GM19455 (cell line): ENCODE measurements around the gene DNAJC18.
"Not testable (repeated sequence)": the region's sequence is repeated elsewhere in the genome, so short reads cannot be mapped to it uniquely, and the experiment has no call there.

Experiments used
- ATAC-seq: cut with Tn5 transposase; IDR thresholded peaks from one replicate; pipeline ENCODE4 v1.9.1; 2021; ENCODE audit not compliant: unreplicated experiment

Gene DNAJC18

GRCh38 chr5:139389701-139390638, 49.4 kb downstream of the DNAJC18 start, which contains the start of gene MZB1:
Gene MZB1 (minus strand): TSS chr5:139389913. CDS start chr5:139389856, 57 bp downstream.
- peak; percentile 36 for ATAC-seq

DNA sequence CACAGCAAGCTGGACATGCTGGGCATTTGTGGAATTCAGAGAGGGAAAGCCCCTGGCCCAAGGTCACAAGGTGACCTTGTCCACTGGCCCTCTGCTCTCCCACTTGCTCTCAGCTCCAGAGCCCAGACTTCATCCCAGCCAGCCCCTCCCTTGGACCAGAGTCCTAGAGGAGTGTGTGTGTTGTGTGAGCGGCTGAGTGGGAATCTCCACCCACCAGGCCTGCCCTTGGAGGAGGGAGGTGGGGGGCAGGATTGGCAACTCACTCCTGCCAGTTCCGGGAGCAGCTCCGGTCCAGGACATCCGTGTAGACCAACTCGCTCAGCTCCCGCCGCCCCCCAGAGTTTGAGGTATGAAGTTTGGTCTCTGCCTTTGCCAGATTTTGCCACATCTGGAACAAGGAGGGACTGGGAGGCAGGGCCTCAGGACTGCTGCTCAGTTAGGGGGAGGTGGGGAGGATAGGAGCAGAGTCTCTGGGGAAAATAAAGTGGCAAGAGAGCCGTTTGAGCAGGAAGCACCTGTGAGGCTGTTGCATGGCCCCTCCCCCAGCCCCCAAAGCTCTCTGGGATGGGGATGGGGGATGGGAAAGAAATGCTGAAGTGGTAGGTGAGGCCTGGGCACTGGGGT, 51.0 kb downstream of the DNAJC18 start:
- ATAC-seq = no peak

DNA sequence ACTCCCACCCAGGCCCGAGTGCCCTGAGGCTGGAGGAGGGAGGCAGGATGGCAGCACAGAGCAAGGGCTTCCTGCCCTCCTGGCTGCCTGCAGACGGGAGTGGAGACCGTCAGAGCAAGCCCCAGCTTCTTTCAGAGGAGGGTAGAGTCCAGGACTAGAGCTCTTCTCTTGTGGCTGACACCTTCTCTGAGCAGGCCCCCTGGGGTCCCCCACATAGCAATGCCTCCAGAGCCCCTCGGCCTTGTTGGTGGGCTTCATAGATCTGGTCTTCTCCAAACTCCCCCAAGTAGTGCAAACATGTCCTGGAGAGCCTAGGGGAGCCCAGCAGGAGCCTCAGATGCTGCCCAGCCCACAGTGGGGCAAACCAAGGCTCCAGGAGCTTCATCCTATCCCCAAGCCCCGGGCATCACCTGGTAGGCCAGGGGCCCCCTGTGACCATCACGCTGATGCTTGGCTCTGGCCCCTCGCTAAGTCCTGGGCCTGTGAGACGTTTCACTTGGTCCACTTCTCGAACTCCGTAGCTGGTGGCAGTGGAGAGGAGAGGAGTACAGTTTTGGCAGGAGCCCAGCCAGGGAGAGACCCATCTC, 51.6 kb downstream of the DNAJC18 start:
- no peak for ATAC-seq

GRCh38 chr5:139386956-139387355, 52.4 kb downstream of the DNAJC18 start:
- ATAC-seq = not testable (repeated sequence)

DNA sequence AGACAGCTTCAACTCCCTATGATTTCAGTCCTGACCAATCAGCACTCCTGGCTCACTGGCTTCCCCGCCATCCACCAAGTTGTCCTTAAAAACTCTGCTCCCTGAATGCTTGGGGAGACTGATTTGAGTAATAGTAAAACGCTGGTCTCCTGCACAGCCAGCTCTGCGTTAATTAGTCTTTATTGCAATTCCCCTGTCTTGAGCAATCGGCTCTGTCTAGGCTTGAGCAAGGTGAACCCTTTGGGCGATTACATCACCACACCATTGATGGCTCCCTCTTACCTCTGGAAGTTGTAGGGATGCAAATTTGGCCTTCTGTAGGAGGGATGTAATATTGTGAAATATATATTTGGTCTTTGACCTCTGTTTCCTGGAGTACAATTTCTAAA, 53.3 kb downstream of the DNAJC18 start:
- no peak for ATAC-seq

- no peak for ATAC-seq
Observed at GRCh38 chr5:139385061-139386049, 54.0 kb downstream of the DNAJC18 start.

- no peak for ATAC-seq
Observed at GRCh38 chr5:139384591-139385051, 54.7 kb downstream of the DNAJC18 start.

- ATAC-seq = no peak
Observed at GRCh38 chr5:139383993-139384590, 55.2 kb downstream of the DNAJC18 start.

DNA sequence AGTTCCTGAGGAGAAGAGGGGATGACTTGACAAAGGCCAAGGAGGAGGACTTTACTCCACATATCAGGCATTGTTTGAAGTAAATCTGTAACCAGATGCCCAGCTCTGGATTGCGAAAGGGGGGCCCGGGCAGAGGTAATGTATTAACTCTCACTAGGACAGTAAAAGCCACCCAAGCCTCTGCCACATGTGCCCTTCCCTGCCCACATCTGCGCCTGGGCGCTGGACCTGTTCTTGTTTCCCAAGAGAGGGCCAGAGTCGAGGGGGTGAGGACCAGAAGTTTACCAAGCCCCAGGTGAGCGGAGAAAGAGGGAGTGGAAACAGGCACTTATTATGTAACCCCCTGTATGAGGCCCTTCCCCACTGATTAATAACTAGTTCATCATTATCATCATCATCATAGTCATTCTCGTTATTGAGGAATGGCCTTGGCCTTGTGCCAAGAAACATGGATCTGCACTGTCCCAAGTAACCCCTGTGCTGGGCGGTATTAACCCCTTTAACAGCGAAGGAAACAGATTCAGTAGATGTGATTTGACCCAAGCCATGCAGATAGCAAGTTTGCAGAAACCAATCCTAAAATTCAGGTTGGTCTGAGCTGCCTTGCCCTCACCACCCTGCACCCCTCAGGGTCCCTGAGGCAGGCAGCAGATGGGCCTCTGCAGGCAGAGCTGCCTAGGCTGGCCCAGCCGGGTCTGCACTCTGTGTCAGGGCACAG, 55.9 kb downstream of the DNAJC18 start, which contains the start of gene SLC23A1:
SLC23A1 (minus strand) TSS at position 23 of the 718 bp plus-strand sequence. CDS start 44 bp downstream, outside the sequence.
- no peak for ATAC-seq

DNA sequence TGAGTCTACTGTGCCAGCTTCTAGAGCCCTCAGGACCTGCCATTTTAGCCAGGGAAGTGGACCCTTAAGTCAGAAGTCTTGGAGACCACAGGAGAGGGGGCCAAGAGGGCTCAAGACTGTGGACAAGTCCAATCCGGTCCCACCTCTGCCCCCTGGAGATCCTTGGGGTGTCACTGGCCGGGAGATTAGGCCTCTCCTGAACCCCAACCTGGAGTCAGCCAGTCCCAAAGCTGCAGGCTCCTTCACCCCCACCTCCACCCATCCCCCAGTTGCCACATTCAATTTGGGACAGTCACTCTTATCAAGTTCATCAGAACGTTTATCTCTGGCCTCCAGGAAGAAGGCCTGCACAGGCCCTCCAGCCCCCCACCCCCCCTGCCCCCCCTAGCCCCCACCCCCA, 56.5 kb downstream of the DNAJC18 start:
- ATAC-seq = no peak

DNA sequence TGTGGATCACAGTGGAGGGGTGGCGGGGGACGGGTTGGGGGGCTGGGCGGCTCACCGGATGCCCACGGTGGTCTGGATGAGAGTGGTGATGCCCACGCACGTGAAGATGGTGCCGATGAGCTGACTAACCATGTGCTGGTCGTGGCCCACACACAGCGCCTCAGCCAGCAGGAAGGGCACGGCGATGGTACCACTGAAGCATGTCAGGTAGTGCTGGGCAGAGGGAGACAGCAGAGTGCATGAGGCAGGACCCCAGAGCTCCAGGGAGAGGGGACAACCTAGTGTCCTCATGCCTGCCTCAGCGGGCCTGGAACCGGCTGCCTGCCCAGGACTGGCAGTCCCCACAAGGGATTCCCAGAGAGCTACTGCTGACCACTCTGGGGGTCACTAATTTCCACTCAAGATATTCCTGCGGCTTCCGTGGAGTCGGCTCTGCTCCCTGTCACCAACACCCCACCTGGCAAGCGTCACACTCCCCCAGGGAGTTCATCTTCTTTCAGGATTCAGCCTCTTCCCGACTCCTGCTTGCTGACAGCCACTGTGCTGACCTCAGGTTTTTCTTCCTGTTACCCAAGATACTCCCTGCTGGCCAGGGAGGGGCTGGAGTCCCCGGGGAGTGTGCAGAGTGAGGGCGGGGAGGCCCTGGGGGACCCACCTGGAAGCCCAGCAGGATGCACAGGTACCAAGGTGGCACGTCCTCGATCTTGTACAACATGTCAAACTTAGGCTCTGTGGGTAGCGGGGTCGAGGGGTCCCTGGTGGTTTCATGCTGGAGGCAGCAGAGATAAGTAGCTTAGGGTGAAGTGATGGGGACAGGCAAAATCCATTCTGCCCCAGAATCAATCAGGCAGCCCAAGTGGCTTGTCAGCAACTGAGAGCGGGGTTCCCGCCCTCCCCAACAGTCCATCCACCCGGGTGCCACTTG, 57.2 kb downstream of the DNAJC18 start:
- no peak for ATAC-seq

- no peak for ATAC-seq
Observed at GRCh38 chr5:139379626-139380449, 59.5 kb downstream of the DNAJC18 start.

DNA sequence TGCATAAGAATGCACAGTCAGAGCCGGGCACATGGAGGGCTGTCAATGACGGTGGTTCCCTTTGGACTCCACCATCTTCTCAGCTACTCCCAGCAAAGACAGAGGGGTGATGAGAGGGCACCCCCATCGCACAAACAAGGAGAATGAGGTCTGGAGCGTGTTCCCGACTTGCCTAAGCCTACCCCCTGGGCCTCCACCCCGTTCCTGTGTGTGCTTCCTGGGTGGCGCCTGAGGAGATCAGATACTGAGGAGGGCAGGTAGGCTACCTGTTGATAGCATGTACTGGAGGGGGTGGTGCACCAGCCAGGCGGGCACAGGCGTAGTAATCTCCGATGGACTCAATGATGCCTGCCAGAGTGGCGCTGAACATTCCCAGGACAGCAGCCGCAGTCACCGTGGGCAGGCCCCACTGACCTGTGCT, 60.4 kb downstream of the DNAJC18 start:
- no peak for ATAC-seq

GRCh38 chr5:139378101-139378825, 61.1 kb downstream of the DNAJC18 start:
- ATAC-seq = no peak

- ATAC-seq = no peak
Observed at GRCh38 chr5:139377226-139377625, 62.1 kb downstream of the DNAJC18 start.

DNA sequence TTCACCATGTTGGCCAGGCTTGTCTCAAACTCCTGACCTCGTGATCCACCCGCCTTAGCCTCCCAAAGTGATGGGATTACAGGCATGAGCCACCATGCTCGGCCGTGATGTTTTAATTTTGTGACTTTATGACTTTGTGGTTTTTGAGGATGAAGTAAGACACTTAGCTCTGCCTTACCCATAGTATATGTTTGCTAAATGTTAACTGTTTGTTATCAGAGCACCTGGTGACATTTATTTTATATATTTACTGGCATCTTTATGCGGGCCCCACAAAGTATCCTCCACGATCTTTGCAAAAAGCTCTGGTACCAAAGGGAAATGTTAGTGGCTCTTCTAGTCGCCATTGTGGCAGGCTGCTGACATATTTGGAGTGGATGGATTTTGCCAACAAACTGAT, 63.0 kb downstream of the DNAJC18 start:
- no peak for ATAC-seq

DNA sequence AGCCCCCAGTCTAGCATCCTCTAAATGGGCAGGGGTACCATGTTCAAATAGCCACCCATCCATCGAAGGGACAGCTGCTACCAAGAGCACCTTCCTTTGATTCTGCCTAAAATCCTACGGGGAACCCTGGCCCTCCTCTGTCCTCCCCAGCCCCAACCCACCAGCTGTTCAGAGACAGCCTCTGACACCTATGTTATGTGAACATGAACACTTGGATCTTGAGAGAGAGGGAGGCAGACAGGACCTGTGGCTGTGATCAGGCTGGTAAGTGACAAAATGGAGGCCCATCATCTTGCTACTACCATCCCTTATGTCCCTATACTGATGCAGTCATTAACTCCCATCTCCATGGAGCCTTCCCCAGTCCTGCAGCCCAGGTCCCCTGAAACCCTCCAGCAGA, 64.4 kb downstream of the DNAJC18 start:
- no peak for ATAC-seq
